ENCODE data around the gene DUS1L.

- no peak for TF ChIP-seq ELK1 (IDR thresholded peaks at IDR 0.05; ENCODE audit: low read depth, low read length)
- no peak for TF ChIP-seq TP53 (CRISPR knock-in tag; IDR thresholded peaks at IDR 0.05)
- no peak for TF ChIP-seq CTCF (IDR thresholded peaks at IDR 0.05)
Observed at GRCh38 chr17:82039695-82040299, 25.8 kb downstream of the DUS1L start.
